Esophagus muscularis mucosa (tissue), 4 donors: Measurements from ENCODE around the gene PAPLN. TPM values are rescaled to one million over a fixed set of nuclear protein-coding genes. Genes with fewer than 3 reads are reported as not detected.

ENCODE experiments used
- DNase-seq: peaks from one replicate; pipeline ENCODE4 v3.0.0-alpha.2; 2017; ENCODE audit errors: extremely low spot score
- H3K27ac ChIP-seq, 4 donors: fragments of 200-600 bp; sonication (generic); replicated peaks in 1 of 4; 1 replicate in 3 of 4; 2 replicates in 1 of 4; pipeline ENCODE4 v1.5.1; 2016 to 2019; ENCODE audit warnings: mild to moderate bottlenecking in 1 of 4
- H3K27me3 ChIP-seq, 4 donors: fragments of 200-600 bp; sonication (generic); one replicate each; pipeline versions ENCODE4 v1.5.1 to v1.6.0; 2016 to 2019
- H3K36me3 ChIP-seq, 4 donors: fragments of 200-600 bp; sonication (generic); one replicate each; pipeline ENCODE4 v1.5.1; 2016 to 2019
- H3K4me1 ChIP-seq, 4 donors: fragments of 200-600 bp; sonication (generic); one replicate each; pipeline ENCODE4 v1.5.1; 2016 to 2019
- H3K4me3 ChIP-seq, 4 donors: fragments of 200-600 bp; sonication (generic); 1 replicate in 2 of 4; 2 replicates in 2 of 4; pipeline ENCODE4 v1.5.1; 2016 to 2019; ENCODE audit warnings: mild to moderate bottlenecking in 4 of 4, moderate library complexity in 1 of 4
- H3K9me3 ChIP-seq, 4 donors: fragments of 200-600 bp; sonication (generic); 1 replicate in 3 of 4; 2 replicates in 1 of 4; pipeline ENCODE4 v1.5.1; 2016 to 2019
- CTCF ChIP-seq, 3 experiments: fragments of 200-600 bp in 2 of 3; fragments of 450-650 bp in 1 of 3; sonication (generic) in 2 of 3; IDR thresholded peaks; one replicate each; pipeline ENCODE4 v1.5.1; 2017 to 2019; ENCODE audit warnings: antibody characterized with exemption in 3 of 3, mild to moderate bottlenecking in 2 of 3, moderate library complexity in 1 of 3
- EP300 ChIP-seq: sonication (generic); formaldehyde crosslinking; IDR thresholded peaks from one replicate; pipeline ENCODE4 v1.6.1; 2017; ENCODE audit warnings: antibody characterized with exemption
- POLR2A ChIP-seq: fragments of 450-650 bp; IDR thresholded peaks from one replicate; pipeline ENCODE4 v1.6.1; 2017; ENCODE audit warnings: antibody characterized with exemption, moderate library complexity, mild to moderate bottlenecking, low read depth
- POLR2AphosphoS5 ChIP-seq, 2 donors: sonication (generic); formaldehyde crosslinking; IDR thresholded peaks; one replicate each; pipeline ENCODE4 v1.6.1; 2017; ENCODE audit warnings: antibody characterized with exemption in 2 of 2
- WGBS: methylation state at CpG from one replicate; pipeline ENCODE4 v1.1.5; 2018; 5-methylcytosine and 5-hydroxymethylcytosine counted together
- intact Hi-C: fragments of 100-400 bp; cut with DNase I; formaldehyde crosslinking; loops from one replicate; pipeline ENCODE4 v1.15.1; 2023
- total RNA-seq, 4 donors: library from RNA; depleted of rRNA; stranded (reverse); fragments of >200 nt; gene quantifications; one replicate each; pipeline versions ENCODE4 v1.1.0 to v1.2.1, GENCODE V29; 2016

Gene PAPLN
- total RNA-seq, 4 donors from 2014 or later: 12.0 to 43.5 (median 24.1) TPM

DNA sequence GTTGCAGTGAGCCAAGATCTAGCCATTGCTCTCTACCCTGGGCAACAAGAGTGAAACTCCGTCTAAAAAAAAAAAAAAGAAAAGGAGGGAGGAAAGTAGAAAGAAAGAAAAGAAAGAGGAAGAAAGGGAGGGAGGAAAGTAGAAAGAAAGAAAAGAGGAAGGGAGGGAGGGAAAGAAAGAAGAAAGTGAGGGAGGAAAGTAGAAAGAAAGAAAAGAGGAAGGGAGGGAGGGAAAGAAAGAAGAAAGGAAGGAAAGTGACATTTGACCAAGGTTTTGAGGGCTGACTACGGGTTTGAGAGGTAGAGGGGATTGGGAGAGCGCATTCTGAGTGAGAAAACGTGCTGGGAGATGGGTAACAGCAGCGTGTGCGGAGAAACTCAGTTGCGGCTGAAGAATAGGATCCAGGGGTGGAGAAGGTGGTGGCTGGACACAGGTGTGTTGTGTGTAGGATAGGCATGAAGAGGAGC, 521 bp upstream of the PAPLN start:
- DNase-seq: no peak
- peaks cover 0 to 18% (median 4%) of the 10 kb centered on the region in 4 donors for H3K27me3 ChIP-seq
- H3K4me1 ChIP-seq: peaks cover 28 to 77% (median 70%) of the 10 kb centered on the region in 4 donors
- H3K9me3 ChIP-seq: no peaks in the 10 kb centered on the region
- H3K4me3 ChIP-seq: peak overlapping the region; percentile 60 to 78 (median 70)
- 75% methylated on average over 6 of the region's 7 CpGs for WGBS
- intact Hi-C loops: no loop called here
- TF ChIP-seq POLR2A: no peak
- no peak for TF ChIP-seq POLR2AphosphoS5 (IDR thresholded peaks at IDR 0.05)
- TF ChIP-seq EP300: no peak
- no peak for TF ChIP-seq CTCF (IDR thresholded peaks at IDR 0.05)
- H3K36me3 ChIP-seq: no peaks in the 10 kb centered on the region
- H3K27ac ChIP-seq: peak overlapping the region in 1 of 4 donors; percentile 77

DNA sequence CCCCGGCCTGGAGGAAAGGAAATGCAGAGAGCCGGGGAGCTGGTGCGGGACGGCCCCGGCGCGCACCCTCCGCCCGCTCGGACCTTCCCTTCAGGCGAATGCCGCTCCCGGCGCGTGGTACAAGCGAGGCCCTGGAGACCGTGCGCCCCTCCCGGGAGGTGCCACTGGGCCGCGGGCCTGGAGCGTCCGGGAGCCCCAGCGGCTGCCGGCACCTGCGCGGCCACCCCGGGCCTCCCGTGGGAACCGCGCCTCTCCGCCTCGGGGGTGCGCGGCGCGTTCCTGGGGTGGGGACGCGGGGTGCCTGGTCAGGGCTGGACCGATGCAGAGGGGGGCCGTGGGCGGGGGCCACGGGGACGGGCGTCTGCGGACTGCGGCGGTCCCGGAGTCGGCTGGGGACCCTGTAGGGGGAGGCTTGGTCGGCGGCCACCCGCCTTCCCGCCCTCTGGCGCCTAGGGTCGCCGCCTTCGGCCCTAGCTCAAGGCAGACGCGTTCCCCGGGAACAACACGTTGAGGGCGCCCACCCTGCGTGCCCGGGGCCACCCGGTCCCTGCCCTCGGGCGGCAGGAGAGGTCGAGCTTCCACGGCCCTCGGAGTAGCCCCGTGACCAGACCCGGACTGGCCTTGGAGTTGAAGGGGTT, 599 bp downstream of the PAPLN start:
- Histone ChIP-seq H3K4me3 (peak overlapping the region; percentile 60 to 78 (median 70)), H3K9me3 (no peaks in the 10 kb centered on the region), H3K27ac (peak overlapping the region; percentile 60 to 77 (median 76)), H3K27me3 (peaks cover 0 to 18% (median 4%) of the 10 kb centered on the region in 4 donors), H3K4me1 (peaks cover 28 to 75% (median 68%) of the 10 kb centered on the region in 4 donors), H3K36me3 (no peaks in the 10 kb centered on the region)
- DNase-seq: no peak
- intact Hi-C loops: no loop called here
- no peak for TF ChIP-seq POLR2AphosphoS5 (IDR thresholded peaks at IDR 0.05)
- no peak for TF ChIP-seq EP300
- TF ChIP-seq CTCF (IDR thresholded peaks at IDR 0.05): no peak
- no peak for TF ChIP-seq POLR2A
- no CpG with 5 or more reads among the region's 73 CpGs for WGBS

- H3K36me3 ChIP-seq: no peaks in the 10 kb centered on the region
- H3K27me3 ChIP-seq: peaks cover 0 to 18% (median 4%) of the 10 kb centered on the region in 4 donors
- intact Hi-C loops: no loop called here
- H3K4me3 ChIP-seq: peak overlapping the region; percentile 60 to 78 (median 70)
- 28% methylated on average over 8 of the region's 10 CpGs for WGBS
- peaks cover 28 to 75% (median 69%) of the 10 kb centered on the region in 4 donors for H3K4me1 ChIP-seq
- peak overlapping the region; percentile 60 to 77 (median 76) for H3K27ac ChIP-seq
- no peak for TF ChIP-seq EP300
- TF ChIP-seq CTCF (IDR thresholded peaks at IDR 0.05): no peak
- peak in 1 of 2 donors; percentile 60 for TF ChIP-seq POLR2AphosphoS5 (IDR thresholded peaks at IDR 0.05)
- no peak for TF ChIP-seq POLR2A
- DNase-seq: no peak
- no peaks in the 10 kb centered on the region for H3K9me3 ChIP-seq
Observed at GRCh38 chr14:73238424-73238852, 1.1 kb downstream of the PAPLN start.

- 64% methylated on average over 11 of the region's 11 CpGs for WGBS
- H3K4me1 ChIP-seq: peaks cover 28 to 75% (median 69%) of the 10 kb centered on the region in 4 donors
- intact Hi-C loops: no loop called here
- TF ChIP-seq EP300 (no peak), CTCF (IDR thresholded peaks at IDR 0.05) (no peak), POLR2A (no peak), POLR2AphosphoS5 (IDR thresholded peaks at IDR 0.05) (no peak)
- H3K27ac ChIP-seq: peak overlapping the region in 3 of 4 donors; percentile 67 to 76 (median 75)
- no peaks in the 10 kb centered on the region for H3K36me3 ChIP-seq
- no peak for DNase-seq
- peaks cover 0 to 18% (median 4%) of the 10 kb centered on the region in 4 donors for H3K27me3 ChIP-seq
- H3K4me3 ChIP-seq: peak overlapping the region; percentile 60 to 78 (median 70)
- no peaks in the 10 kb centered on the region for H3K9me3 ChIP-seq
Observed at GRCh38 chr14:73238941-73239340, 1.6 kb downstream of the PAPLN start.
